Mammary epithelial cell (primary cell): ENCODE data around the gene ASB4.

Experiments
- EZH2 ChIP-seq: IDR thresholded peaks from 2 replicates; pipeline ENCODE4 v1.6.1; 2012; ENCODE audit warnings: low read length, inconsistent platforms, borderline replicate concordance
- TF ChIP-seq, protein P1 (sequence below), 2 donors: IDR thresholded peaks in 1 of 2; conservative IDR thresholded peaks in 1 of 2; 2 replicates each; pipeline ENCODE4 v1.5.1; 2011 to 2012; ENCODE audit warnings: inconsistent platforms in 2 of 2, low read length in 2 of 2, mild to moderate bottlenecking in 2 of 2, control low read depth in 1 of 2, low read depth in 1 of 2; ENCODE audit not compliant: insufficient read depth in 1 of 2; ENCODE audit errors: extremely low read depth in 1 of 2

DNA sequence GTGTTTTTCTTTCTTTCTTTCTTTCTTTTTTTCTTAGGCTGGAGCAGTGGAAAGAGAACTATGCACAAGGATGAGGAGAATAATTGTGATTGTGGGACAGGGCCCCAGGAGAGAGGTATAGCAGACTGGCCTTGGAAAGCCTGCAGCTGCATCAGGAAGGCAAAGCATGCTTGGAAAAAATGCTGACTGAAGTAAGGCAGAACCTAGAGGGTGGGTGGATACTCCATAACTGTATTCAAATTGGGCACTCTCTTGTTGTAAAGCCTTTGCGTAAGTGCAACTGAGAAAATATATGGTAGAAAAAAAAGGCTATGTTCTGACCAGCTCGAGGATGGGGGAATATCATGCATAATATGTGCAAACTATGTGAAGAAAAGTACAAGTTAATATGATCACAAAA is 71.0 kb downstream of the ASB4 start:
- TF ChIP-seq EZH2: no peak
- TF ChIP-seq, protein P1, sequence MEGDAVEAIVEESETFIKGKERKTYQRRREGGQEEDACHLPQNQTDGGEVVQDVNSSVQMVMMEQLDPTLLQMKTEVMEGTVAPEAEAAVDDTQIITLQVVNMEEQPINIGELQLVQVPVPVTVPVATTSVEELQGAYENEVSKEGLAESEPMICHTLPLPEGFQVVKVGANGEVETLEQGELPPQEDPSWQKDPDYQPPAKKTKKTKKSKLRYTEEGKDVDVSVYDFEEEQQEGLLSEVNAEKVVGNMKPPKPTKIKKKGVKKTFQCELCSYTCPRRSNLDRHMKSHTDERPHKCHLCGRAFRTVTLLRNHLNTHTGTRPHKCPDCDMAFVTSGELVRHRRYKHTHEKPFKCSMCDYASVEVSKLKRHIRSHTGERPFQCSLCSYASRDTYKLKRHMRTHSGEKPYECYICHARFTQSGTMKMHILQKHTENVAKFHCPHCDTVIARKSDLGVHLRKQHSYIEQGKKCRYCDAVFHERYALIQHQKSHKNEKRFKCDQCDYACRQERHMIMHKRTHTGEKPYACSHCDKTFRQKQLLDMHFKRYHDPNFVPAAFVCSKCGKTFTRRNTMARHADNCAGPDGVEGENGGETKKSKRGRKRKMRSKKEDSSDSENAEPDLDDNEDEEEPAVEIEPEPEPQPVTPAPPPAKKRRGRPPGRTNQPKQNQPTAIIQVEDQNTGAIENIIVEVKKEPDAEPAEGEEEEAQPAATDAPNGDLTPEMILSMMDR (conservative IDR thresholded peaks at IDR 0.05 in 1 of 2, IDR thresholded peaks at IDR 0.05 in 1 of 2; ENCODE audit: extremely low read depth in 1 of 2, insufficient read depth in 1 of 2, low read depth in 1 of 2, low read length in 2 of 2): no peak
